GM18873 (cell line): ENCODE results near the gene AKAP10.
"Not testable (repeated sequence)": the region's sequence is repeated elsewhere in the genome, so short reads cannot be mapped to it uniquely, and the experiment has no call there.

ENCODE experiments used
- ATAC-seq: cut with Tn5 transposase; IDR thresholded peaks from one replicate; pipeline ENCODE4 v1.9.1; 2021; ENCODE audit warnings: mild to moderate bottlenecking, moderate library complexity, moderate number of reproducible peaks; ENCODE audit not compliant: unreplicated experiment, low FRiP score

The AKAP10 gene

DNA sequence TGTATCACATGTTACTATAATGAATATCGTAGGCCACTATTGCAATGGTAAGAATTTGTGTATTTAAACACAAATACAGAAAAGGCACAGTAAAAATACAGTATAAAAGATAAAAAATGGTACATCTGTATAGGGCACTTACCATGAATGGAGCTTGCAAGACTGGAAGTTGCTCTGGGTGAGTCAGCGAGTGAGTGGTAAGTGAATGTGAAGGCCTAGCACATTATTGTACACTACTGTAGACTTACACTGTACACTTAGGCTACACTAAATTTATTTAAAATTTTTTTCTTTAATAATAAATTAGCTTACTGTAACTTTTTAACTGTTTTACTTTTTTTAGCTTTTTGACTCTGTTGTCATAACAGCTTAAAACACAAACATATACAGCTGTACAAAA lies 42.5 kb downstream of the AKAP10 start:
- no peak for ATAC-seq

DNA sequence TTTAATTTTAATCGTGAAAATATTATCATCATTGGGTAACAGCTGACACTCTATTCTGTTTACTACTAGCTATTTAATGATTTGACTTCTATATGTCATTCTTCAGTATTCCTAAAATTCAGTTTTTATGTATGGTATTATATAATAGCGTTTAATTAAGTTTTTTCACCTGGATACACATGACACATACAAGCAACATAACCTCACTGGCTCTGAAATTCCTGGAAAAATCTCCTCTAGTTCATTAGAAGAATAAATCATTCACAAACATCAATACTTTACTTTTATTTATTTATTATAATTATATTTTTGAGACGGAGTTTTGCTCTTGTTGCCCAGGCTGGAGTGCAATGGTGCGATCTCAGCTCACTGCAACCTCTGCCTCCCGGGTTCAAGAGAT lies 44.0 kb downstream of the AKAP10 start:
- ATAC-seq: no peak

DNA sequence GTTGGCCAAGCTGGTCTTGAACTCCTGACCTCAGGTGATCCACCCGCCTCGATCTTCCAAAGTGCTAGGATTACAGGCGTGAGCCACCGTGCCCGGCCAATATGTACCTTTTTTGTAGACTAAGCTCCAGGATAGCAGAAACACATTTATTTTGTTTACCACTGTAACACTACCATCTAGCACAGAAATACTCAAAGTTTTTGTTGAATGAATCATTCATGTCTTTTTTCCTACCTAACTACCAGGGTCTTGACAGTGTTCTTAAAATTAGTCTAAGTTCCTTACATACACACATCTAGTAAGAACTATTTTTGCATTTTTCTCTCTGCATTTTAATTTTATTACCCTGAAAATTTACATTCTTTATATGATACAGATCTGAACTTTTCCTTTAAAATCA lies 44.4 kb downstream of the AKAP10 start:
- ATAC-seq: no peak

DNA sequence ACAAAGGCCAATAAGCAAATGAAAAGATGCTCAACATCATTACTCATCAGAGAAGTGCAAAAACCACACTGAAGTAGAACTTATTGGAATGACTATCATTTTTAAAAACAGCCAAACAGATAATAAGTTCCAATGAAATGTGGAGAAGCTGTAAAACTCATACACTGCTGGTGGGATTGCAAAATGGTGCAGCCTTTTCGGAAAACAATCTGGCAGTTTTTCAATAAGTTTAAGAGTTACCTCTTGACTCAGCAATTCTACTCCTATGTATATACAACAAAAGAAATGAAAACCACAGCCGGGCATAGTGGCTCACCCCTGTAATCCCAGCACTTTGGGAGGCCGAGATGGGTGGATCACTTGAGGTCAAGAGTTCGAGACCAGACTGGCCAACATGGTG lies 49.3 kb downstream of the AKAP10 start:
- ATAC-seq: no peak

DNA sequence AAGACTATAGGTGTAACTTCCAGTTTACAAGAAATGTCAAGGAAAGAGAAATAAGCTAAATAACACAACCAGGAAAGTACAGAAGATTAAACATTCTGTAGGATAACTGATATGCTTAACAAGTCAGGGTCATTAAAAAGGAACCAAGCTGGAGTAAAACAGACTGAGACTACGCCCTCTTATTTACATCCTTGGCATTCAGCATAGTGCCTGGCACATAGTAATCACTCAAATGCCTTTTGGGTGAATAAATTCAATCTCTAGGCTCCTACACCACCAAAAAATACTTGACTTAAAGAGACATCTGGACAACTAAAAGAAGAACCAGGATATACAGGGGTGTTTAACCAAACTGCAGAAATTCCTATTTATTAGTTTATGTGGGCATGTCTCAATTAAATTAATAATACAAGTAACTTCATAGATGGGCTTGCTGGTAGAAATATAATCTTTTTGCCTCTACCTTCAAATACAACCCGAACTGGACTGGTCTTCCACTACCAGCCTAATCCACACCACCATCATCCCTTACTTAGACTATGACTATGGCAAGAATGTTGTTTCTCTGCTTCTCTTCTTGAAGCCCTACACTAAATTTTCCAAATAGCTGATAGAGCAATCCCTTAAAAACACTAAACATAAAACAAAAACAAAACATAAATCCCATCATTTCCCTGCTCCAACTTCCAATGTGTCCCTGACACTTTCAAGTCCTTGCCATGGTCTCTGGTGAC lies 62.2 kb downstream of the AKAP10 start:
- no peak for ATAC-seq

DNA sequence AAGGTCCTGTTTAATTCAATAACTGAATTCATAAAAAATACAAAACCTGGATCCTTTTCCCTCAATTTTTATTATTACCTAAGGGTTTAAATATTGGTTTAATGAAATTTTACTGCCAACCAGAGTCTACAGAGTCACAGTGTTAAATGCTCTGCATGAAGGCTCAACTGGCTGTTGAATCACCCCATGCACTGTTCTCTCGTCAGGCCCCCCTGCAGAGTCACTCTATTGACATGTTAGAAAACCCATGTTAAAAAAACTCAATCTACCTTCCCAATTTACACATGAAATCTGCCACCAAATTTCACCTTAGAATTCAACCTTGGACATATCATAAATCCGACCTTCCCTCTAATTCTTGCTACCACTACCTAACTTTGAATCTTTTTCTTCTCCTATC lies 66.6 kb downstream of the AKAP10 start:
- ATAC-seq: no peak

DNA sequence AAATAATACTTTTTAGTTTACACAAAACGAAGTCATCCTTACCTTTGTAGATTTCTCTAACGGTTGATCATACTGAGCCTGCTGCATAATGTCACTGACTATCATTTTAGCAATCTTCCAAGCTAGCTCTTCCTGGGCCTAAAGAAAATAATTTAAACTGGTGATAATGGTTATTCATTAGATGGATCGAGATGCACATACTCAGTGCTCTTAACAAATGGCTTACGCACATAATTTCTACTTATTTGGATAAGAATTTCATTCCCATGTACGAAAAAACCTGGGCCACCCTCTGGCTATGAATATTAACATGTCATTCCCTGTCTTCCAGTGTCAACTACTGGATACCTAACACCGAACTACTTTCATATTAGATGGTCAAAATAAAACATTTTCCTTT lies 68.5 kb downstream of the AKAP10 start:
- no peak for ATAC-seq

DNA sequence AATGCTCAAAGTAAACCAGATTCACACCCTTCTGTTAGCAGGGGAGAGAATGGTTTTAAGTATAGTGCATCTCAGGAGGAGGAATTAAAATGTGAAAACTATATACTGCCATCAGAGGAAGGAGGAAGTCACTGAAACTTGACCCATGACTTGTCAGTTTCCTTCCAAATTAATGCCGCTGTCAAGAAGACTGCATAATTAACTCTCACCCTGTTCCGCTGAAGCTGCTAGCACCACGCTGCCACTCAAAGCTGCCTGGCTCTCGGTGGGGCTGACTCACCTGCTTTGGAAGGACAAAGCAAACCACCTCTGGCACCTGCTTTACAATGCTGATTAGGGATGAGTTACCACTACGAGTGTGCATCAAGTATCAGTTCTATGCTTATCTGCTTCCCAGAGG lies 72.1 kb downstream of the AKAP10 start:
- no peak for ATAC-seq

DNA sequence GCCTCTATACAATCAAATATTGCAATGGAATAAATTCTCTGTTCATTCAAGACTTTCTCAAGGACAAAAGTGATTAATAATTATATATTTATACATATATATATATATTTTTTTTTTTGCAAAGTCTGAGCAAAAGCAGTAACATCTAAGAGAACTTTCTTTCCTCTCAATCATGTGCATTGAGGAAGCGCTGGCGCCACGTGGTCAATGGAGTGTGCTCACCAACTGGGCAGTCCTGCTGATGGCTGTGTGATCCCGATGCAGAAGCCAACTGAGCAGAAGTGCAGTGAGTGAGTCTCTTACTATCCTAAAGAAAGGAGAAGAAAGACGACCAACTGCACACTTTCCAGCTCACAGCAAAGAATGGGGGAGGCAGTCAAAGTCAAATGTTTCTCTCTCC lies 72.7 kb downstream of the AKAP10 start:
- no peak for ATAC-seq

DNA sequence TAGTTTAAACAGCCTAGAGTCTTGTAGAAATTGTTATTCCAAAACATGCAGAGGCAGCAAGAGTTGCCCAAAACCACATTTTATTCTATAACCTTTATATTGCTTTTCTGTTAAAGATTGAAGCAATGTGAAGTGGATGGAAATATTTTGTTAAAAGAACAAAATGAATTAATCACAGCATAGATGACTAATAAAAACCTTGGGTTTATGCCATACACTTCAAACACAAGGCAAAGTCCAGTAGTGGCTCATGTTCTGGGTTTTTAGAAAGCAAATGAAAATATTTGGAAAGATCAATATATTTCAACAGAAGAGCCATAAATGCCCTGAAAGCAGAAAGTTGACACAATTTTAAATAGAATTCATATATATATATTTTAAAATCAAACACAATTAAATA lies 73.2 kb downstream of the AKAP10 start:
- no peak for ATAC-seq

DNA sequence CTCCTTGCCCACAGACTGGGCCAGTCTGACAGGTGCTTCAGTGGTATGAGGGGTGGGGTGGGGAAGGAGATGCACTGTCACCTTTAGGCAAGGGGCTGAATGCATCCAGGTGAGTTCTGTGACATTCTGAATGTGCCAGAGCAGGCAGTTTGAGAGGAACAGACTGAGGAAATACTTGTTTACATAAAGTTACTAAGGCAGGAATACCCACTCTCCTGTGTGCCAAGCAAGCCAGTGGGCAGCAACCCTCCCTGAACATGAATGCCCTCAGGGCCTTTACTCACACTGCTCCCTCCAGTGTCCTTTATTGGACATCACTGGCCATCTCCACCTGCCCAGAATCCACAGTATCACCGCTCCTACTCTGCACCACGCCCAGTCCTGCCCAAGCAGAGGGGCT lies 76.8 kb downstream of the AKAP10 start:
- ATAC-seq: no peak

DNA sequence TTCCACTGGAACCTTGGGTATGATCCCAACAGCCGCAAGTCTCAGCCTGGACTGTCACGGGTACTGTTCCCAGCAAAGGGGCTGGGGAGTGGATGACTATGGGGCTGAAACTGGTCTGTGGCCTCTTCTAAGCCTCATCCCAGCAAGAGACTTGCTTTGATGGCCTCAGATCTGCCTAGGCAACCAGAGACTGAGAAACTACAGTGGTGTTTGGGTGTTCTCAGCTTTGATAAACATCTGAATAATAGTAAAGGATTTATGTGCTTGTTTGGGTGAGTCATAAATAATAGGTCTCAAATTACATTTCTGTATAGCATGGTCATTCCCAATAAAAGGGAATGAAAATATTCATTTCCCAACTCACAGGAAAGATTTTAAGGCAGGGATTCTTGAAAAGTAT lies 79.7 kb downstream of the AKAP10 start:
- no peak for ATAC-seq

DNA sequence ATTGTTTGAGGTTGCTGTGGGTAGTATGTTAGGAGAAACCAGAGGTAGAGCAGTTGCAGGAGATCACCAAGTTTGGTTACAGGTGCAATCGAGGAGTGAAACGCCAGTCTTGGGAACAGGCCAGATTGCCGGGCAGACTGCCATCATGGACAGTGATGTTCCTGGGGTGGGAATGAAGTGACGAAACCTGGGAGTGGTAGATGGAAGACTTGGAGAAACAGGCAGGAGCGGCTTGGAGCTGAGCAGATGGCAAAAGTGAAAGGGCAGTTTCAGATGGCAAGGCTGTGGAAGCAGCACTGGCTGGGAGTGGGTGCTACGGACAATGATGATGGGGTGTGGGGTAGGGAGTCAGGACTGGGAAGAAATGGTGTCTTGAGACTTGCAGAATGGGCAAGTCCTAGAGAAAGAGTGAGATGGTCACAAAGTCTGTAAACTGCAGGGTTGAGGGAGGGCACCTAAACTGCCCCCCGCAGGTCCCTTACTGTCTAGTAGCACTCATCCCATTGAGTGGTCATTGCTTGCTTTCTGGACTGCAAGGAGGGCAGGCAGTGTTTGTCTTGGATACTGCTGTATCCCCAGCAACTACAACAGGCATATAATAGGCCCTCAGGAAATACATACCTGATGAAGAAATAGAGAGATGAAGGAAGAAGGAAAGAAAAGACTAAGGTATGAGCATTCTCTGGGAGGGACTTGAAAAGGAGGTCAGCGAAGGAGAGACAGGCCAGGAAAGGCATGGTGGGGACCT lies 80.4 kb downstream of the AKAP10 start:
- no peak for ATAC-seq

DNA sequence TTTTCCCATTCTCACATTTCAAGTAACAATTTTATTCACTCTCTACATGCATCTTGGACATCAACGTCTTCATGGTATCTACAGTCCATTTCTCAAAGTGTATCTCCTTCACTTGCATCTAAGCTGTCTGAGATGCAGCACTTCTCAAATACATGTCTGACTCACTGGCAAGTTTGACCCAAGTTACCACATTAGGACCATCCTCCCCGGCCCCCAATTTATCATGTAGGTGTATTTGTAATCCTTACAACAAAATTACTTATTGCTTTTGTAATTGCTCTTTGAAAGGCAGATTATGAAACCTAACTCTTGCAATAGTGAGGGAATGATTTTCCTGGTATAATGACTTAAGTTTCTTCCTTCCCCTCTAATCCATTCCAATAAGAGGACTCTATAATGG lies 80.9 kb downstream of the AKAP10 start:
- ATAC-seq: no peak

DNA sequence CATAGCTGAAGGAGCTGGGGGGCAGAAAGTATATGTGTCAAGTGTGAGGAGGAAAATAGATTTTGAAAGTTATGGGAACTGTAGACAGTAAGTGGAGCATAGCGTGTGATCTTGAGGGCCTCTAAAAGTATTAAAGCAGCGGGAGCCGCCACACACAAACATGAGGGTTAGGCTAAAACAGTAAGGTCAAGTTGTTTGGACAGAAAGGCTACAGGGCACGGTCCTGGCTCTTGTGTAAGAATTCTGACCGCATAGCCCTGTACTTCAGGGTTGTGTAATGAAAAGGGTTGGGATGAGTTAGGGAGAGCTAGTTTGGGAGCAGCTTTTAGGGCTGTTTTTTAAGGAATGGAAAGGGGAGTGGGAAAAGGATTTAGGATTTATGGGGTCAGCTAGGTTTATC lies 87.1 kb downstream of the AKAP10 start:
- not testable (repeated sequence) for ATAC-seq

DNA sequence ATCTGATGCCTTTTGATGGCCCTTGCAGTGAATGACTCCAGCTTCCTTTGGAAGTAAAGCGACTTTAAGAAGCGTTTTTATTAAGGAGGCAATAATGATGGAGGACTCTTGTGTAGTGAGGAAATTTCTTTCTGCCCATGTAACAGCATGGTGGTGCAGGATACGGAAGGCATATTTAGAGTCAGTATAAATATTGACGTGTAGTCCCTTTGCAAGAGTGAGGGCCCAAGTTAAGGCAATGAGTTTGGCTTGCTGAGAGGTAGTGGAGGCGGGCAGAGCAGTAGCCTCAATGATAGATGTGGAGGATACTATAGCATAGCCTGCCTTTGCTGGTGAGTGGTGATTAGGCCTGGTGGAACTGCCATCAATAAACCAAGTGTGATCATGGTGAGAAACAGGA lies 87.6 kb downstream of the AKAP10 start:
- ATAC-seq: not testable (repeated sequence)

DNA sequence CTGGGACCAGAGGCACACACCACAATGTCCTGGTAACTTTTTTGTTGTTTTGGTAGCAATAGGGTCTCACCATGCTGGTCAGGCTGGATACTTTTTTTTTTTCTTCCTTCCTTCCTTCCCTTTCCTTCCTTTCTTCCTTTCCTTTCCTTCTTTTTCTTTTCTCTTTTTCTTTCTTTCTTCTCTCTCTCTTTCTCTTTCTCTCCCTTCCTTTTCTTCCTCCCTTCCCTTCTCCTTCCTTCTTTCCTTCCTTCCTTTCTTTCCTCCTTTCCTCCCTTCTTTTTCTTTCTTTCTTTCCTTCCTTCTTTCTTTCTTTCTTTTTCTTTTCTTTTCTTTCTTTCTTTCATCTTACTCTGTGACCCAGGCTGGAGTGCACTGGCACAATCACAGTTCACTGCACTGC lies 91.5 kb downstream of the AKAP10 start:
- ATAC-seq: no peak

DNA sequence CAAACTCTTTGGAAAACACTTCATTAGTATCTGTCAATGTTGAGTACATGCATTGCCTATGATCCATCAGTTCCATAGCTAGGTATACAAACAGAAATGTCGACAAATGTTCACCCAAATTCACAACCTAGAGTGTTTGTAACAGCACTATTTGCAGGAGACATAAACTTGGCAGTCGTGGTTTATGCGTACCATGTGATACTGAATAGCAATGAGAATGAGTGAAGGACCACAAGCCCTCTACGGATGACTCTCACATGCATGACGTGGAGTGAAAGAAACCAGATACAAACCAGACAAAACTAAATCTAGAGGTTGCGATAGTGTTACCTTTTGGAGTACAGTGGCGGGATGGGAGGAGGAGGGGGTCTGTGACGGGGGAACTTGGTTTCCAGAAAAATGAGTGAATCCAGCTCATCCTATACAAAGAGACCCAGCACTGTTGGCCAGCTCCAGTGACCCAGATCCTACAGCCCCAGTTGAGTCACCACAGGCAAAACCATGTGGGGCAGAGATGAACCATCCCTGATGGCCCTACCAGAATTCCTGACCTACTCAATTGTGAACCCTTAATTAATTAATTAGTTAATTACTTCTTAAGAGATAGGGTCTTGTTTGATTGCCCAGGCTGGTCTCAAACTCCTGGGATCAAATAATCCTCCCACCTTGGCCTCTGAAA lies 94.0 kb downstream of the AKAP10 start:
- ATAC-seq: no peak

DNA sequence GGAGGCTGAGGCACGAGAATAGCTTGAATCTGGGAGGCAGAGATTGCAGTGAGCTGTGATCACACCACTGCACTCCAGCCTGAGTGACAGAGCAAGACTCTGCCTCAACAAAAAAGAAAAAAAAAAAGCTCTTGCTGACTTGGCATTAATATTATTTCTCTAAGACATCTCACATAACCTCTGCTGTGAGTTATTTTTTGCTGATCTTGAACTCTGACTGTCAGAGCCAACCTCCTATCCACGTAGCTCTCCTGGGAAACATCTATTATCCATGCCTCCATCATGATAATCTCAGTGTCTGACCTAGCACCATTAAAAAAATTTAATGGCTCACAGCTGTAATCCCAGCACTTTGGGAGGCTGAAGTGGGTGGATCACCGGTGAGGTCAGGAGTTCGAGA lies 97.2 kb downstream of the AKAP10 start:
- no peak for ATAC-seq

DNA sequence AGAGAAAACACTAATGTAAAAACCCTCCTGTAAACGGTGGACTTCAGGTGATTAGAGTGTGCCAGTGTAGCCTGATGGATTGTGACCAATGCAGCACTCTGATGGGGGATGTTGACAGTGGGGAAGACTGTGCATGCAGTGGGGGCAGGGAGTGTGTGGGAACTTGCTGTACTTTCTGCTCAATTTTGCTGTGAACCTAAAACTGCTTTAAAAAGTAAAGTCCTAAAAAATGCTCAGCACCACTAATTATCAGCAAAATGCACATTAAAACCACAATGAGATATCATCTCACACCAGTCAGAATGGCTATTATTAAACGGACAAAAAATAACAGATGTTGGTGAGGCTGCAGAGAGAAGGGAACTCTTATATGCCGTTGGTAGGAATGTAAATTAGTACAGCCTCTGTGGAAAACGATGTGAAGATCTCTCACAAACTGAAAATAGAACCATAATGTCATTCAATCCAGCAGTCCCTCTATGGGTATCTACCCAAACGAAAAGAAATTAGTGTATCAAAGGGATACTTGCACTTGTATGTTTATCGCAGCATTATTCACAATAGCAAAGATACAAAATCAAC lies 100.2 kb downstream of the AKAP10 start:
- ATAC-seq: no peak

DNA sequence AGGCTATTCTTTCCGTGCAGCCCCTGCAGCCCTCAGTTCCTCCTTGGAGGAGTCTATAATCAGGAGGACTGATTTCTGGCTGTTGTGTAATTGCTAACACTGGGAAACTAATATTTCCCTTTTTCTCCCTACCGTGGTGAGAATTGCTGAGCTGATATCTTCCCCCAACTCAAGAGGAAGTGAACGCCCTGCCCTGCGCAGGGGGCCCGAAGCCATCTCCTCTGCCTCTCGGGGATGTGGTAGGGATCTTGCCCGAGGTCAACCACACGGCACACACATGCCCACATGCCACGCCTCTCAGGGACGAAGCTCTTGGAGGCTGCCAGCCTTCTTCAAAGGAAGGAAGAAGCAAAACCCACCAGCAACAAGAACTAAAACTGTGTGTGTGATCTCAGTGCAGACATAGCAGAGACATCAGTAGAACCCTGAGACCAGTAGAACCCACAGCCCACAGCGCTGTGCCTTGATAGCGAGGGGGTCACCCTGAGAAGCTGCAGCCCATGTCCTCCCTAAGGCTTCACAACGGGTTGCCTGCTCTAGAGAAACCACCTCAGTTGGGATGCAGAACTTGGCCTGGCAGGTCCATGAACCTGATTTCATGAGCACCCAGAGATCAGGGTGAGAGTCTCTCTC lies 101.0 kb downstream of the AKAP10 start:
- ATAC-seq: no peak
